ENCODE results near the gene MORN3. TPM values are rescaled to one million over a fixed set of nuclear protein-coding genes. Genes with fewer than 3 reads are reported as not detected.

The MORN3 gene, protein sequence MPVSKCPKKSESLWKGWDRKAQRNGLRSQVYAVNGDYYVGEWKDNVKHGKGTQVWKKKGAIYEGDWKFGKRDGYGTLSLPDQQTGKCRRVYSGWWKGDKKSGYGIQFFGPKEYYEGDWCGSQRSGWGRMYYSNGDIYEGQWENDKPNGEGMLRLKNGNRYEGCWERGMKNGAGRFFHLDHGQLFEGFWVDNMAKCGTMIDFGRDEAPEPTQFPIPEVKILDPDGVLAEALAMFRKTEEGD
- total RNA-seq = 0.60 and 0.63 TPM in 2 replicates

GRCh38 chr12:121669521-121669900 is at the start of gene MORN3:
Gene MORN3 (minus strand): TSS chr12:121669654. CDS start chr12:121669483, 171 bp downstream.

GRCh38 chr12:121712461-121713256 is 43.2 kb upstream of the MORN3 start, which contains the start of gene TMEM120B:
Gene TMEM120B (plus strand): TSS chr12:121712752. CDS start chr12:121712896, 144 bp downstream.

DNA sequence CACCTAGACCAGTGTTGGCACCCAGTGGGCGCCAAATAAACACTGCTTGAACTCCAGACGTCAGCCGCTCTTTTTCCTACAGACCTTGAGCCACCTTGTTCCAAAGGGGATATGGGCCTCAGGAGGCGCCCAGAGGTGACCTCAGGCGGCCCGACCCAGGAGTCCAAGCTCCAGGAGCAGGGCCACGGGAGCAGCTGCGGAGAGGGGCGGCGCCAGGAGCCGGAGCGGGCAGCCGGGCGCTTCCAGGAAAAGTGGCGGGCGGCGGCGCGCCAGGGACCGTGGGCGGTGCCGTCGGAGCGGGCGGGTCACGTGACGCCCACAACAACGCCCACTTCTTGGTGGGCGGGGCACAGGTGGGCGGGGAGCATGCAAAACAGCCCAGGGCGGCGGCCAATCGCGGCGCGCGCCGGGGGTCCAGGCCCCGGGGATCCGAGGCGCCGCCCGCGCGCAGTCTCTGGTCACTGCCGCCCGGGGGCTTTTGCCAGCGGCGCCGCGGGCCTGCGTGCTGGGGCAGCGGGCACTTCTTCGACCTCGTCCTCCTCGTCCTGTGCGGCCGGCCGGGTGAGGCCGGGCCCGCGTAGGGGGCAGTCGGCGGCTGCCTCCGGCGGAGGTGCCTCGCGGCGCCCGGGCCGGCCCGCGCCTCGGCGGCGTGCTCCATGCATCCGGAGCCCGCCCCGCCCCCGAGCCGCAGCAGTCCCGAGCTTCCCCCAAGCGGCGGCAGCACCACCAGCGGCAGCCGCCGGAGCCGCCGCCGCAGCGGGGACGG is 43.2 kb downstream of the MORN3 start, which contains the start of gene ORAI1:
Gene ORAI1, plus strand, starts transcription at position 444 of the 766 bp plus-strand sequence.

Other genes starting within 250 kb of the MORN3 start
- gene KDM2B, start 88.6 kb downstream of the MORN3 start, total RNA-seq = 17.7 and 18.4 TPM in 2 replicates
- gene ORAI1, start 43.1 kb downstream of the MORN3 start, total RNA-seq = 5.0 and 5.4 TPM in 2 replicates
- 6.1 and 7.6 TPM in 2 replicates for gene TMEM120B, start 43.1 kb upstream of the MORN3 start, total RNA-seq
- 2.7 and 4.6 TPM in 2 replicates for gene RHOF, start 124.0 kb upstream of the MORN3 start, total RNA-seq
- 2.0 and 4.3 TPM in 2 replicates for gene SETD1B, start 134.4 kb upstream of the MORN3 start, total RNA-seq
- 0.60 and 1.7 TPM in 2 replicates for gene HPD, start 189.2 kb upstream of the MORN3 start, total RNA-seq
- 85.6 and 145 TPM in 2 replicates for gene PSMD9, start 219.1 kb upstream of the MORN3 start, total RNA-seq
- 1.4 and 3.3 TPM in 2 replicates for gene CFAP251, start 248.9 kb upstream of the MORN3 start, total RNA-seq

Data from bronchial smooth muscle cell (primary cell).